IPS-NIHi7 (cell line): ENCODE results near the gene TTC28.

Experiments used
- DNase-seq: peaks from one replicate; pipeline ENCODE4 v3.0.0; 2012; ENCODE audit warnings: mixed read lengths; ENCODE audit errors: extremely low spot score

The TTC28 gene

DNA sequence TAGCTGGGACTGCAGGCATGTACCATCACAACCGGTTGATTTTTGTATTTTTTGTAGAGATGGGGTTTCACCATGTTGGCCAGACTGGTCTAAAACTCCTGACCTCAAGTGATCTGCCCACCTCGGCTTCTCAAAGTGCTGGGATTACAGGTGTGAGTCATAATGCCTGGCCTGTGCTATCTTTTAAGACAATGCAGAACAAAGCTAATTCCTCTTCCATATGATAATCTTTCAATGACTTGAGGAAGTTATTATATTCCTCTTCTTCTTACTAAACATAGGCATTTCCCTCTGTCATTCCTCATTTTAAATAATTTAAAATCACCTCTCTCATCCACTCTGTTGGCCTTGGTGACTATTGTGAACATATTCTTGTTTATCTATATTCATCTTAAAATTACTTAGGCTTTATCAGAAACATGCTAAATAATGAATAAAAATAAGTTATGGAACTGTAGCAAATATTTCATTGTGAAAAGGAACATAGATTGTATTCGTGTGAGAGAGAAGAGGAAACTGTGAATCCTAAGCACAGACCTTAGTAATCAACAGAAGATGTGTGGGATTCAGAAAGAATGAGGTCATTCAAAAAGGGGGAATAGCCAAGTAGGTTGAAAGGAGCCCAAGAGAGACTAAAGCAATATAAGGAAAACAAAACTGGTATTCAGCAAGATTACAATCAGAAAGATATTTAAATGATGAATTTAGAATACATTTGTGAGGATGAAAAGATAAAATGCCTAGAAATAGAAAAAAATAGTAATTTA lies 269.4 kb downstream of the TTC28 start:
- peak; percentile 40 for DNase-seq

DNA sequence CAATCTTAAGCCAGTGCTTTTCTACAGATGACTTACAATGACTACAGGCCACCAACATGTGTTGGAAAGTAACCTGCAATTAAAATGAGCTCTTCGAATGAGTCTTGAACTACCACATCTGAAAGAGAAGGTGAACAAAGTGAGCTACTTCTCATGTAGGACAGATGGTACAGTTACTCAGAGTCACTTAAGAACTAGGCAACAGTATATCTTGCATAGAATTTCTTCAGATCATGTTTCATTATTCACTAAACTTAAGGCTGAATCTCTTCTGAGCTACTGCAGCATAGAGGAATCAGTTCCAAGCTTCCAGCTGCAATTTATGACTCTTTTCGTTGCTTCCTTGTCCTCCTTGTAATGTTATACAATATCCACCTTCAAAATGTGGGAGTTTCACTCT lies 270.9 kb downstream of the TTC28 start:
- no peak for DNase-seq

DNA sequence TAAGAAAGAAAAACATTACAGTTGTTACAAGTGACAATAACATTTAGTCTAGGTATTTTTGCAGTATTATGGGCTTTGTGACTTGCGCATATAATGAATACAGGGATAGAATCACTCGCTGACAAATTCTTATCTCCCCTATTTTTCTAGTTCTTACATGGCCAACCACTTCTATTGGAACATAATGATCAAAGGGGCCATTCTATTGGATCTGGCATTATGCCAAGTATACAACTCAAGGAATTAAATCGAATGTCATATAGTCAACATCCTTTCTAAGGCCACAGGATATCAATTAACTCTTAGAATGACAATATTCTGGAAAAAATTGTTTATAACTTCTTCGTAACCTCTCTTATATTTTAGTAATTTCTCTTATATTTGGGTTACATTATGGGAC lies 272.0 kb downstream of the TTC28 start:
- DNase-seq = no peak

DNA sequence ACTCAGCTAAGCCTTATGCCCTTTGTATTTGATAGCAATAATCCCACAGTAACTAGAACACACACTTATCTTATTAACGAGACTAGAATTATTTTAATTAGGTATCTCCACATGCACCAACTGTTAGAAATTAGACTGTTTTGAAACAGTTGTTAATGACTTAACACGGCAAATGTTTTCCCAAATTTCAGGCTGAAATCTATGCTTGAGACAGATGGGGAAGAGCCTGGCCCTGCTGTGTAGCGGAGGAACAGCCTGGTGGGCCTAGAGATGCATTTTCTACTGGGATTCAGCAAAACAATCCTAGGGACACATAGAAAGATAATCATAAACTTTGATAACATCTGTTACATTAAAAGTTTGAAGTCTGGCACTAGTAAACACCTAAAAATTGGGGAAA lies 273.4 kb downstream of the TTC28 start:
- no peak for DNase-seq

DNA sequence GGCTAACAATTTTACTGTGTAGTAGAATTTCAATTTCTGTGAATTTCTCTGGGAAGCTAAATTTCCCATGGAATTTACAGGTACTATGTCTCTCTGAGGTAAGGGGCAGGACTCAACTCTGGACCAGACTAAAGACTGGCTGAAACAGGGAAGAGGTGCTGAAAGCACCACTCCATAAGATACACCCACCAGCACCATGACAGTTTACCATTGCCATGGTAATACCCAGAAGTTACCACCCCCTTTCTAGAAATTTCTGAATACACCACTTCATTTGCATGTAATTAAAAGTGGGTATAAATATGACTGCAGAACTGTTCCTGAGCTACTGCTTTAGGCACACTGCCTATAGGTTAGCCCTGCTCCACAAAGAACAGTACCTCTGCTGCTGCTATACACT lies 274.1 kb downstream of the TTC28 start:
- DNase-seq = no peak

DNA sequence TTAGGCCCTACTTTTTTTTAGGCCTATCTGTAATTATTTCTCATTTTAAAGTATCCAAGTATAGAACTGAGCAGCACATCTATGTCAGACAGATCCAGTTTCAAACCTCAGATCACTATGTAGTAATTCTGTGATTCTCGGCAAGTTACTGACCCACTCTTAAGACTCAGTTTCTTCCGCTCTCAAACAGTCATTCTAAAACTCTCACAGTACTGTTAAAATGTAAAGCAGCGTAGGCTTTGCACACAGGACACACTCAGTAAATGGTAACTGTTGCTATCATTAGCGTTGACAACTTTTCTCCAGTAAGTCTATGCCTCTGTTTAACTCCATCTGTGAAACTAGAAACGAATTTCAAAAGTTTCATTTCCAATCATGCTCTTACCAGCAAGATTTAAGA lies 277.1 kb downstream of the TTC28 start:
- no peak for DNase-seq

DNA sequence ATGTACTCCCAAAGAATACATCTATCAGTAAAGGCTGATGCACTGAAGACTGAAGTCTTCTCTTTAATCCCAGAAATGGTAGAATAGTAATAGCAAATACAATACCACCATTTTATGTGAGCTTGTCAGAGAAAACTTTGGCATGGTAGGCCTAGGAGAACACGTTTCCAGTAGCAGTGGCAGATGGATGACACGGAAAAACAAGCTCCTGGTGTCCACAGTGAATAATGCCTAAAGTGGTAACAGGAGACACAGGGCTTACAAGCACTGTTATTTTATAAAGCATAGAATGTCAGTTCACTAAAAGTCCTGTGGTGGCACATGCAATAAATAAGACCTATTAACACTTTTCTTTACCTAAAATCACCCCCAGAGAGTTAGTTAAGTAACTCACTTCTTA lies 277.6 kb downstream of the TTC28 start:
- no peak for DNase-seq

DNA sequence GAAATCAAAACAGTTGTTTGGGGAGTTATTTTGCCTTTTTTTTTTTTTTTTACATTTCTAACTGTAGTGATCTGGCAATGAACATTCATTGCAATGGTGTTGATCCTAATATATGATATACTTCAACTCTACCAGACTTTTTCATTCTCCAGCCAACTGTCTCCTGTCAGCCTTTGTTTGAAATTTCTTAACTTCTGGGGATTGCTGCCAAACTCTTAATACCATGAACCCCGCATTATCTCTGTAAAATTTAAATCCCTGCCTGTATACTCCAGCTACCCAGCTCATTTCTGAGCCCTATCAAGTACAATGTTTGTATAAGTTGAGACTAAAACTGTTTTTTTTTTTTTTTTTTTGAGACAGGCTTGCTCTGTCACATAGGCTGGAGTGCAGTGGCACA lies 280.7 kb downstream of the TTC28 start:
- no peak for DNase-seq

DNA sequence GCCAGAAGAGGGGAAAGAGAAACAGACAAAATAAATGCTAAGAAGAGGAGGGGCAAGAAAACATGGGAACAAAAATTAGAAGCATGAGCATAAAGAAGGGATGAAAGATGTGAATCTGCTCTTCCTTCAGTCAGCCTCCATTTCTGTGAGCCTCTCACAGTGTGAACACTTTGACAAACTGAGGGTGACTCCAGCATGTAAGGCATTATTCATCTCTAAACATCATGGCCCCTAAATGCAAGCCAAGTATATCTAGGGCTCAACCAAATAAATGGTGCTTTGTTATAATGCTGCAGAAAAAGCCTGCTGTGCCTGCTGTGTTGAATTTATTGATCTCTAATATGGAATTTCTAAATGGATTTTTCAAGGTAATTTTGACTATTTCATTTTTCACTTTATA lies 281.3 kb downstream of the TTC28 start:
- DNase-seq = no peak

DNA sequence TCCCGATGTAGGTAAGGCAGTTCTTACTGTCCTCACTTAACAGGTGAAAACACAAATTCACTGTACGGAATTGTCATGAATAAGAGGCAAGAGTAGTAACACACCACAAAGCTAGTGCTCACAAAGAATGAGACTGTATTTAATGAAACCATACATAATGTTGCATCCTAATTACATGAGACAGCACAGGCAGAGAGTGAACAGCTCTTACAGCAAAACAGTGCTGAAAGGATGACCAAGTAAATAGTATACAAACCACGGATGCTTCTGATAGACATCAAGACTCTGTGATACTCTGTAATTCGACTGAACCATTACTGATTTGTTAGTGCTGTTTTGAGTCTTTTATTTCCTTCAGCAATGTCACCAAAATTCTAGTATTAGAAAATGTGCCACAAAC lies 282.3 kb downstream of the TTC28 start:
- no peak for DNase-seq

DNA sequence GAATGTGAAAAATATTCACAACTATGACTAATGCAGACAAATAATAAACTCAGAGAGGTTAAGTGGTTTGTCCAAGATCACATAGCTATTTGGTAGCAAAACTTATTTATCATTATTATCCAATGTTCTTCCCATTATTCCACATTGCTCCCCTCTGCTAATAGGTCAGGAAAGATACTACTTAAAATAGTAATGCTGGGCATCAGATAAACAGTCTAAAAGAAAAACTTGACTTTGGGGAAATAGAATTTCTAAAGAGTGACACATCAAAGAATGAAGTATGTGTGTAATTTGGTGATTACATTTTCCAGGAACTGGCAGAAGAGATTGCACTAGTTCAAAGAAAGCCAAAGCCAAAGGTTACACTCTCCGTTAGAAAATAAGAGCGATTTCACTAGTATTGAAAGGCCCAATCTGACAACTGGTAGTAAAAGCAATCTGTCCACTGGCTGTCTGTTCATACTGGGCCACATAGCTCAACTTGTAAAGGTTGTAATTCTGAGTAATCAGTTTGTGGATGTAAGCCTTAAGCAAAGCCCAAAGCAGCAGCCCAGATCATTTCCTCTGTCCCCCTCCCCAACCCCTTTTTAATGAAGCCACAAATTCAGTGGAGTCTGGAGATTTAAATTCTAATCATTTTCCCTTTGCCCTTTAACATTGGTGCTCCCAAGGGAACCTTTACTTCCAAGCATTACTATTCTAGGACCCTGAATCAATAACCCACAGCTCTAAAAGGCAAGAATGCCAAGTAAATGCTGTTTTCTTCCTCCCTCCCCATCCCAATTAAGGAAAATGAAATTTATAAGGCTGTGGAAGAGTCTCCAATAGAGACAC lies 283.5 kb downstream of the TTC28 start:
- no peak for DNase-seq

DNA sequence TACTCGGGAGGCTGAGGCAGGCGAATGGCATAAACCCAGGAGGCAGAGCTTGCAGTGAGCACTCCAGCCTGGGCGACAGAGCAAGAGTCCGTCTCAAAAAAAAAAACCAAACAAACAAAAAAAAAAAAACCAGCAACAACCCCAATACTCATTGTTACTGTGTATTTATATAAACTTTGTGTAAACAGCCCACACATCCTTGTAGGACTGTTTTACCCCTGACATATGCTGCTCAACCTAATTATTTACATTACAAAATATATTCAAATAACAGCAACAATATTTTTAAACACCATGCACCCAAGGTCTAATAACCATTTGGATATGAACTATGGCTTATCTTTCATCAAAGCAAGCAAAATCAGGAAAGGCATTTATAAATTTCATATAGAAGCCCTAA lies 284.1 kb downstream of the TTC28 start:
- DNase-seq = no peak

DNA sequence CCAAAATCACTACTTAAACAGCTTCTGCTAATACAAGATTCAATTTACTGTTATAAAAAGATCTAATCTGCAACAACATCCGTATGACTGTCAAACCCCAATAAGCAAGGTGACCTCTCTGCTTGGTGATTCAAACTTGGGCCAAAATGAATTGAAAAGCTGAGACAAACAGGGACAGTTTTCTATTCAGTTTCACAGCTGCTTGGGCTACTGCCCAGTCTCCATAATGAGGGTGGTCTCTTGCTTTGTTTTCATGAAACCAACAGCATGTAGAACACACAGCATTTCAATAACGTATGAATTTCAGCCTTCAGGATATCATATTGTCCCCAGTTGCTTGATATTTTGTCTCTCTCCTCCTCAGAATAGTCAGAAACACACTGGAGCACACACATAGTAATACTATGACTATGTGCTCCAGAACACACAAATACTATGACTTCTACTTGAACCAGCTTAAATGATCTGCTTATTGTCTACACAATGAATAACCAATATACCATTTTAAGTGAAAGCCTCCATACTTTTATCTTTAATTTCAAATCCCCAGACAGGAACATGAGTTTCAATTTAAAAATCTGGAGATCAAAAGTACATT lies 285.0 kb downstream of the TTC28 start:
- DNase-seq = no peak

DNA sequence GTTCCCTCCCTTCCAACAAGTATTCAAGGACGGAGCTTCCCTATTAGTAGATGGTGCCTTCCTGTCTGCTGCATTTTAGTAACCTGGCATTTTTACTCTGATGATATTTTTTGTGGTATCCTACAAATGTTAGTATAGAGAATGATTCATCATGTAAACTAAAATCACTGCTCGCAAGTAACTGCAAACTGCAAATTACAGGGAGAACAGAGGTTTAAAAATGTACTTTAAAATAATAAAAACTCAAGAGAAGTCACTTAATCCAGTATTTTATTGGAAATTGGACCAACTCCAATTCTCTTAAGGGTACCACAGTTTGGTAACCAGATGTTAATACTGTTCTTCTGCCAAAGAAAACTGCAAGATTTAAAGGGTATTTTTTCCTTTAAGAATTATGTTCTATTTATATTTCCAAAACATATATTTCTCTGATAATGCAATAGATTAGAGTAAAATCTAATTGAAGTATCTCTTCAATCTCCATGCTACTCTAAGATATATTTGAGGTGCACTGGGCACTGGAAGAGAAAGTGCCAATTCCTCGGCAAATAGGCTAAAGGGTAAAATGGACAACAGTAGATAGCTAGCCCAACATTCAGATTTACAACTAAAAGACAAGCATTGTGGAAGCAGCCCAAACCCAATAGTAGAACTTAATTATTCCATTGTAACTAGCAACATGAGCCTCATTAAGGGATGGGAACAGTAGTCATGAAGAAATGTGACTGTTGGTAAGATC lies 298.0 kb downstream of the TTC28 start:
- DNase-seq = no peak

DNA sequence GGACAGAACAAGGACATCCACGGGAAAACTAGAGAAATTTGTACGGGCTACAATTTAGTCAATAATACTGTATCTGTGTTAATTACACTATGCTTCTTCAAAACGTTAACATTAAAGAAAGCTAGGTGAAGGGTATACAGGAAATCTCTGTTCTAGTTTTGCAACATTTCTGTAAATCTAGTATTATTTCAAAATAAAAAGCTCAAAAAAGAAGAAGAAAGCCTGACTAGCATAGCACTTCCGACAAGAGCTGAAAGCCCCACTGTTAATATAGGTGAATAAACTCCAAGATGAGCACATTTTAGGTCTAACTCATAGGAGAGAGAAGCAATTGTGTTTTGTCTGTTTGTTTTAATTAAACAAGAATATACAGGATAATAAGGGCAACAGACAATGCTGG lies 299.7 kb downstream of the TTC28 start:
- DNase-seq = no peak

DNA sequence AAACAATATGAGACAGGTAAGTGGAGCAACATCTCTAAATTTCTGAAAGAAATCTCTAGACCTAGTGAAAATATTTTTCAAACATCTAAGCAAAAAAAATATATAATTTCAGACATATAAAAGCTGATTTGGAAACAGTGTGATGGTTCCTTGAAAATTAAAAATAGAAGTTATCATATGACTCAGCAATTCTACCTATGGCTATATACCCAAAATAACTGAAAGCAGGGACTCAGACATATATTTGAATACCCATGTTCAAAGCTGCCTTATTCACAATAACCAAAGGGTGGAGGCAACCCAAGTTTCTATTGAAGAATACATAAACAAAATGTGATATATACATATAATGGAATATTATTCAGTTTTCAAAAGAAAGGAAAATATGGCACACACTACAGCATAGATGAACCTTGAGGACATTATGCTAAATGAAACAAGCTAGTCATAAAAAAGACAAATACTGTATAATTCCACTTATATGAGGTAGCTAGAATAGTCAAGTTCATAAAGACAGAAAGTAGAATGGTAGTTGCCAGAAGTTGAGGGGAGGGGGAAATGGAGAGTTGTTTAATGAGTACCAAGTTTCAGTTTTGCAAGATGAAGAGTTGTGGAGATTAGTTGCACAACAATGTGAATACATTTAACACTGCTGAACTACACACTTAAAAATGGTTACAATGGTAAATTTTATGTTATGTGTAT lies 300.4 kb downstream of the TTC28 start:
- DNase-seq = no peak

DNA sequence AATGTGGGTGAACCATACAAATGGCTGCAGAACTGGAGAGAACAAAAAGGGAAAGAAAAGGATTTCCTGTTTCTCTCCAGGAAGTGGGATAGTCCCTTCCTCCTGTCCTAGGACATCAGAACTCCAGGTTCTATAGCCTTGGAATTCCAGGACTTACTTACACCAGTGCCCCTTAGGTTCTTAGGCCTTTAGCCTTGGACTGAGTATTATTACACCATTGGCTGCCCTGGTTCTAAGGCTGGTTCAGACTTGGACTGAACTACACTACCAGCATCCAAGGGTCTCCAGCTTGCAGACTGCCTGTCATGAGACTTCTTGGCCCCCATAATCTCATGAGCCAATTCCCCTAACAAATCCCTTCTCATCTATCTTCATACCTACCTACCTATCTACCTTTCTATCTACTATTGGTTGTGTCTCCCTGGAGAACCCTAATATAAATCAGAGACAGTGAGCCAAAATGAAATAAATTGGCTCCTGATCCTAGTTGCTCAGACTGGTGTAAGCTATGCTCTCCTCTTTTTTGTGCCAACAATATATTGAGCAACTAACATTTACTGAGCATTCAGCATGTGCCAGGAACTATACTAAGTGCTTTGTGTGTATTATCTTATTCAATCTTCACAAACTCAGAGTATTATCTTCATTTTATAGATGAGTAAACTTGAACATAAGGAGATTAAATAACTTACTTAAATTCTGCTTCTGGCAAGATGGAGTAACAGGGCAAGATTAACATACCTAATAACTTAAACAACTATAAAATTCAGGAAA lies 303.7 kb downstream of the TTC28 start:
- no peak for DNase-seq

DNA sequence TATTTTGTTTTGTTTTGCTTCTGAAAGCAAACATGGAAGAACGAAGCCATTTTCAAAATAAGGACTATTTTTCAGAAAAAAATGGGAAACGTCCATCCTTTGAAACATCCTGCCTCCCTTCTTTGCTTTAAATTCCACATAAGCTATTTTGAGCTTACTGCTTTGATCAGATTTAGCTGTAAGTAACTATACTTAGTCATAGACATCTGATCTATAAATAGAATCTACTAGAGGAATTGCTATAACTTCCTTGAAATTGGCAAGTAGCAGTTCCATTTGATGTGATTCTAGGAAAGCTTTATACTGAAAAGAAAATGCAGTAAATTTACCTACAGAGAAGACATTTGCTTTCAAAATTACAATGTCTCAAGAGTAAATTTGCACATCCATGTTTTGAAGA lies 305.8 kb downstream of the TTC28 start:
- DNase-seq = no peak

DNA sequence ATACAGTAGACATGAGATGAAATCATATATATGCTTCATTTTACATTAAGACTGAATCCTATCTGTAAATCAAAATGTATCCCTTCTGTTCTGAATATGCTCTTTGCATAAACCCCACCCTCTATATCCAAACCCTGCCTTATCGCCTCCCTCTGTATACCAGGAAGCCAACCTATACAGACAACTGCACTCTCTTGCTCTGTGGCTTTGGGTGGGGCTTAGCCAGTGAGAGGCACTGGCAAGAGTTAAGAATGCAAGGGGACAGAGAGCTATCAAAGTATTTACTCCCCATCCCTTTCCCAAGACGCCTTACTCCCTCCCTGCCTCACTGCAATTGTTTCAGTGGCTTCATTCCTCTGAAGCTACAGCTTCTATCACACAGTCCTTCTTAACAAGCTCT lies 309.8 kb downstream of the TTC28 start:
- DNase-seq = no peak

DNA sequence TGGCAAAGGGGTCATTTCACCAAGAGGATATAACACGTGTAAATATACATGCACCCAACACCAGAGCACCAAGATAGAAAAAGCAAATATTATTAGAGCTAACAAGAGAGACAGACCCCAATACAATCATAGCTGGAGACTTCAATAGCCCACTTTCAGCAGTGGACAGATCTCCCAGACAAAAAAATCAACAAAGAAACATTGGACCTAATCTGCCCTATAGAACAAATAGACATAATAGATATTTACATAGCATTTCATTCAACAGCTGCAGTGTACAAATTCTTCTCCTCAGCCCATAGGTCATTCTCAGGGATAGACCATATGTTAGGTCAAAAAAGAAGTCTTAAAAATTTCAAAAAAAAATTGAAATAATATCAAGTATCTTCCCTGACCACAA lies 312.8 kb downstream of the TTC28 start:
- no peak for DNase-seq

DNA sequence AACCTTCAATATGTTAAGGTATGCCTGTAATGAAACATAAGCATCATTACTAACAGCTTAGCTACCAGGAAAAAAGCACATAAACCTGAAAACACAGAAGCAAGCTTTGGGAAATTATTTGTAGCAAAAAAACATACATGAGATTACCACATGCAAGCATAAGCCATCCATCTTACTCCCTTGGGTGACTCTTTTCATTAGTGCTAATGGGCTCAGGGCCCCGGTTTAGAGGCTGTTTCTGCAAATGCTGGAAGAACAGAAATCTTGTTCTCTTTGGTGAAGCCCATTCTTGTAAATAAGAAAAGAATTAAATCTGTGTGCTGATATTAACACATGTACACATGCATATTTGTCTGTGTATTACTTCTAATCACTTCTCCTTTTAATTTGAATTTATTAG lies 314.3 kb downstream of the TTC28 start:
- DNase-seq = no peak
